Prostate gland (tissue), 2 donors: ENCODE data around the gene BABAM2.

Source experiments
- CTCF ChIP-seq, 4 experiments: fragments of 200-600 bp in 2 of 4; fragments of 450-650 bp in 2 of 4; sonication (generic) in 2 of 4; IDR thresholded peaks; 1 replicate in 3 of 4; 2 replicates in 1 of 4; pipeline ENCODE4 v1.5.1; 2016 to 2019; ENCODE audit warnings: antibody characterized with exemption in 4 of 4, mild to moderate bottlenecking in 2 of 4, moderate library complexity in 2 of 4
- POLR2A ChIP-seq: fragments of 450-650 bp; IDR thresholded peaks from one replicate; pipeline ENCODE4 v1.6.1; 2016; ENCODE audit warnings: antibody characterized with exemption, mild to moderate bottlenecking
- POLR2AphosphoS5 ChIP-seq: sonication (generic); formaldehyde crosslinking; IDR thresholded peaks from one replicate; pipeline ENCODE4 v1.6.1; 2017; ENCODE audit warnings: antibody characterized with exemption

GRCh38 chr2:28316546-28317335, 426.2 kb downstream of the BABAM2 start:
- TF ChIP-seq CTCF (IDR thresholded peaks at IDR 0.05) = no peak
- TF ChIP-seq POLR2A = no peak
- TF ChIP-seq POLR2AphosphoS5 = no peak
